HG03025 (cell line): ENCODE measurements around the gene LEPR.
"Not testable (repeated sequence)": the region's sequence is repeated elsewhere in the genome, so short reads cannot be mapped to it uniquely, and the experiment has no call there.

ENCODE experiments used
- ATAC-seq: cut with Tn5 transposase; IDR thresholded peaks from one replicate; pipeline ENCODE4 v1.9.1; 2021; ENCODE audit warnings: mild to moderate bottlenecking, moderate library complexity; ENCODE audit not compliant: unreplicated experiment, low FRiP score

LEPR gene

DNA sequence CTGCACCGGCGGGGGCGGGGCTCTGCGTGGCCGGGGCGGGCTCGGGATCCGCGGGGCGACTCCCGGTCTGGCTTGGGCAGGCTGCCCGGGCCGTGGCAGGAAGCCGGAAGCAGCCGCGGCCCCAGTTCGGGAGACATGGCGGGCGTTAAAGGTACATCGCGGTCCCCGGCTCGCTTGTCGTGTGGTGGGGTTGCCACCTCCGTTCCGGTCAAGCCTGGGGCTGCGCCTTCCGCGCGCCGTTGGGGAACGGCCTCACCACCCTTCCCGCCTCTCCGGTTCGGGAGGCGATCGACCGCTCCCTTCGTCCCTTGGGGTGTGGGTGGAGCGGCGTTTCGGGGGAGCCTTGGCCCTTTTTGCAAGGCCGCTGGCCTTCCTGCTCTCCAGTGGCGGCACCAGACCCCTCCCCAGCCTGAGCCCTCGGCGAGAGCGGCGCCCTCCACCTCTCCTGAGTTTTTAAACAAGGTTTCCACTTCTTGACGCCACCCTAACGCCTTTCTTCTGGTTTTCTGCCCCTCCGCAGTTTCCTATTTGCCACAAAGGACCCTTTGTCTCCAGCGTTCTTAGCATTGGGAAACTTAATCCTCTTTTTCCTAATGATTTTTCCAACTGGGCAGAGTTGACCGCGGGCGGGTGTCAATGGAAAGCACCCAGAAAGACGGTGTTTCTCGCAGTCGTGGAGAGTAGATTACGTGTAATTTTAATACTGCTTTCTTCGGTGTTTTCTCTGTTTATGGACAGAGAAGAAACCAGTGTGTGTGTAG lies at the start of gene LEPR, which contains the start of gene LEPROT:
Gene LEPR, plus strand, starts transcription at position 79 of the 761 bp plus-strand sequence. CDS start 144,898 bp downstream, outside the sequence.
Gene LEPROT, plus strand, starts transcription at position 79 of the 761 bp plus-strand sequence. Its CDS starts 57 bp downstream, at position 136.
- ATAC-seq = peak; percentile 54

- ATAC-seq = no peak
These were observed 48.9 kb upstream of the LEPR start for GRCh38 chr1:65371544-65371943.

DNA sequence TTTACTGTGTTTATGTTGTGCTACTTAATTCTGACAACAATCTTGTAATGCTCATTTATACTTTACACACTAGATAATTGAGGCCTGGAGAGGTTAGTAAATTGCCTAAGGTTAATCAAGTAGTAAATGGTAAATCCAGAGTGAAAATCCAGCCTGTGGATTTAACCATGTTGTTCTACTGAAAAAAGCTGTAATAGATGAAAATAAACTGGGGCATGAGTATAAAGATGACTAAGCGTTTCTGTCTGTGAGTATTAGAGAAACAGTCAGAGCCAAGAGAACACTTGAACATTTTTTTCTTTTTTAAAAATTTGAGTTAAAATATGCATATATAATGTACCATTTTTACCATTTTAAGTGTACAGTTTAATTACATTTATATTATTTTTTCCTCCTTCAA lies 47.9 kb upstream of the LEPR start:
- no peak for ATAC-seq

GRCh38 chr1:65377496-65378246 lies 42.8 kb upstream of the LEPR start:
- ATAC-seq = no peak

DNA sequence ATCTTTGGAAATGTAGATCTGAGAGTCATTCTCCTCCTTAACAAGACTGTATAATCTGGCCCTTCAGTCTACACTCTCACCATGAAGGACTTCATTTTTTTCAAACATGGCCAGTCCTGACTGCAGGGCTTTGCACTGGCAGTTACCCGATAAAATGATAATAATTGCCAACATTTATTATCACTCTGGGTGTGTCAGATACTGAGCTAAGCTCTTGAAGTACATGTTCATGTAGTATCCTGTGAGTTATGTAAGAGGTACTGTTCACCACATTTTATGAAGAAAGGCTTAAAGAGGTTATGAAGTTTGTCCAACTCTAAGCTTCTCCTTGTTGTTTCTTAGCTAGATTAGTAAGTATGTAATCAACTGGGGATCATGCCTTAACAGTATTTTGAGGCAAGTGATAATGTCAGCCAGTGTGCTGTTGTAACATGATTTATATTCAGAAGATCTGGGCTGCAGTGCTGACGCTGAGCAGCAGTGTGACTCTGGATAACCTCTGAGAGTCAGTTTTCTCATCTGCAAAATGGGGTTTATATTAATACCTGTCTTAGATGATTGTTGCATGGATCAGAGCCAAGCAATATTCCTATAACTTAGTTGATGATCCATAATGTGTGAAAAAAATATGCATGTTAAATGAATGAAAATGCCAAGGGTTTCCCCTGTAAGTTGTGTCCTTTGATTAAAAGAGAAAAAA lies 42.1 kb upstream of the LEPR start:
- ATAC-seq = no peak

- not testable (repeated sequence) for ATAC-seq
These were observed 36.0 kb upstream of the LEPR start for GRCh38 chr1:65384426-65384825.

DNA sequence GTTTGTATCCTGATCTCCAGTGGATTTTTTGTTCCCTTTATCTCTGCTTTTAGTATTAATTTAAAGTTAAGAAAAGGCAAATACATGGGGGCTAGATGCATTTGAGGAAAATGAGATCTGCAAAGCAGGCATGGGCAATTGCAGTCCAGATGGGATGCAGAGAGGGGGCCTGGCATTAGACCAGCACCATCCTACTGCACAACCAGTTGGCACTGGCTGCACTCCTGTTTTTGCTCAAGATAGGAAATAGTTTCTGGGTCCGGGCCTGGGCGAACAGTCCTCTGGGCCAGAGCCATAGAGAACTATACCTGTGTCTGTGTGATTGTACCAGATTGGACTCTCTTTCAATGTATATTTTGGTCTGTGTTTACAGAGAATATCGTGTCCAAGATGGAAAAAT lies 34.0 kb upstream of the LEPR start:
- ATAC-seq = no peak

DNA sequence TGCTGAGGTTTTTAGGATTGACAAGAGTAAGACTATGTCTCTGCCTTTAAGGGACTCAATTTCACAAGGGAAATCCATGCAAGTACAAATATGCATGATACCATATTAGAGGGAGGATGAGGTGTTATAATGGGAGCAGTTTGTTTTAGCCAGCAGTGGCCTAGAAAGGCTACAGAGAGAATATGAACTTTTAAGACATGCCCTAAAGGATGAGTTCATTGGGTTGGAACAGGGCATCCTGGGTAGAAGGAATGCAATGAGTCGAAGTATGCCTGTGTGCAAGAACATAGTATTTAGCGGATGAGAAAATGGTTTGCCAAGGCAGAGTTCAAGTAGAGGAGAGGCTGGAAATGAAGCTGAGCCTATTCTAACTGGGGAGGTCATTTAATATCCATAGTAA lies 32.6 kb upstream of the LEPR start:
- ATAC-seq = no peak

GRCh38 chr1:65388908-65389695 lies 31.4 kb upstream of the LEPR start:
- no peak for ATAC-seq

- no peak for ATAC-seq
These were observed 28.0 kb upstream of the LEPR start for GRCh38 chr1:65392497-65392896.

GRCh38 chr1:65393347-65393746 lies 27.1 kb upstream of the LEPR start:
- ATAC-seq = peak; percentile 78

DNA sequence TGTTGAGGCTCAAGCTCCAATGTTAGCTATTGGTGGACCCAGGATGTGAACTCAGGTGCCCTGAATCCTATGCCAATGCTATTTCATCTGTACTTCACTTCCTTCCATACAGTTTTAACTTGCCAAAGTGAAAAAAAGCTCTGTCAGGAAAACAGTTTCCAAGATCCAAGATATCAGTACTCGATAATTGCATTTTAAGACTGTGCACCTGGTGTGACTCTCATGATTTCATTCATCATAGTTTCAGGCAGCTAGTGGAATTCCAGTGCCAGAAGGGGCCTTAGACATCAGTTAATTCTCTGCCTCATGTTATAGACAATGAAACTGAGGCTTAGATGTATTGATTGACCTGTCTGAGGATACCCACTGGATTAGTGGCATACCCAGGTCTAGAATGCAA lies 26.5 kb upstream of the LEPR start:
- ATAC-seq = no peak

GRCh38 chr1:65395887-65396612 lies 24.4 kb upstream of the LEPR start:
- ATAC-seq = no peak

- no peak for ATAC-seq
These were observed 22.4 kb upstream of the LEPR start for GRCh38 chr1:65398083-65398482.

- ATAC-seq = no peak
These were observed 21.5 kb upstream of the LEPR start for GRCh38 chr1:65399003-65399402.

DNA sequence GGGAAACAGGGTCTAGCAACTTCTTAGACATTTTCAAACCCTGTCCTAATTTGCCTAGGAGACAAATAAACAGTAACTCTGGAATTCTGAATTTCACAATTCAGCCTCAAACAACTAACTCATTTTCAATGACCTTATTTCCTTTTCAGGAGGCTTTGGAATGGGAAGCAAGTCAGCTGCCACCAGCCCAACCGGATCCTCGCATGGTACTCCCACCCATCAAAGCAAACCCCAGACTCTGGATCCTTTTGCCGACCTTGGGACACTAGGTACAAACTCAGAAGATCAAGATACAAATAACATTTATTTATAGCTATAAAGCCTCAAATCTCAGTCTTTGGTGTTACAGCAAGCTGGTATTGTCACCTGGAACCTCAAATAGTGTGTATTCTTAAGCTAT lies 18.9 kb upstream of the LEPR start:
- no peak for ATAC-seq

GRCh38 chr1:65404941-65405340 lies 15.5 kb upstream of the LEPR start:
- no peak for ATAC-seq

GRCh38 chr1:65407877-65408276 lies 12.6 kb upstream of the LEPR start:
- ATAC-seq = no peak

GRCh38 chr1:65409314-65409713 lies 11.2 kb upstream of the LEPR start:
- no peak for ATAC-seq

- ATAC-seq = no peak
These were observed 10.6 kb upstream of the LEPR start for GRCh38 chr1:65409816-65410326.
